HCT116 (cell line): ENCODE measurements around the gene ARF1. TPM values are rescaled to one million over a fixed set of nuclear protein-coding genes. Genes with fewer than 3 reads are reported as not detected.

Source experiments
- ATAC-seq: fragments of 200-7000 bp; cut with Tn5 transposase; 2 replicates; pipeline ENCODE4 v1.9.1; 2020; ENCODE audit warnings: mild to moderate bottlenecking, moderate library complexity
- BruUV-seq: library from RNA; stranded (reverse); fragments of 400-500 nt; replicated peaks from 2 replicates; lab custom pipeline; 2021; lab: Mats Ljungman, UMichigan
- CTCF ChIA-PET: fragments of 300-600 bp; sonication (Branson Sonifier 250); formaldehyde crosslinking; loops from one replicate; lab custom pipeline; 2021; ENCODE audit warnings: antibody characterized with exemption; lab: Charles Lee
- POLR2A ChIA-PET: fragments of 300-600, 350-600 bp; sonication (Branson Sonifier 250); formaldehyde crosslinking; loops from one replicate; lab custom pipeline; 2021; ENCODE audit warnings: antibody characterized with exemption; lab: Charles Lee
- RAD21 ChIA-PET, 2 experiments: fragments of 300-600 bp; sonication (Branson Sonifier 250); formaldehyde crosslinking; loops; one replicate each; lab custom pipeline; 2023; ENCODE audit warnings: low total read pairs in 2 of 2; ENCODE audit not compliant: uncharacterized antibody in 2 of 2, unreplicated experiment in 2 of 2, low non-redundant PET in 1 of 2; lab: Charles Lee
- DNase-seq: peaks from one replicate; pipeline ENCODE4 v3.0.0-alpha.2; 2010; ENCODE audit warnings: low read depth, low spot score
- H2AFZ ChIP-seq: fragments of 200-600 bp; shearing (Covaris generic), sonication (generic); 2 replicates; pipeline ENCODE4 v1.6.1; 2017; ENCODE audit warnings: low read depth, mixed run types, mixed read lengths, antibody characterized with exemption, low read length; ENCODE audit not compliant: poor library complexity, severe bottlenecking
- H3K27ac ChIP-seq: 2 replicates; pipeline ENCODE4 v1.5.1; 2012; ENCODE audit warnings: low read depth, low read length
- H3K27me3 ChIP-seq: fragments of 200-600 bp; sonication (generic); 2 replicates; pipeline ENCODE4 v1.6.1; 2016; ENCODE audit warnings: mixed run types, low read length, mixed read lengths; ENCODE audit not compliant: insufficient read depth
- H3K36me3 ChIP-seq, 2 experiments: fragments of 200-500 bp in 1 of 2; fragments of 200-600 bp in 1 of 2; sonication (Bioruptor generic) in 1 of 2; sonication (generic) in 1 of 2; 2 replicates each; pipeline versions ENCODE4 v1.5.1 to v1.6.1; 2014 to 2016; ENCODE audit warnings: low read length in 2 of 2, inconsistent platforms in 1 of 2, mixed read lengths in 1 of 2, mixed run types in 1 of 2; ENCODE audit not compliant: insufficient read depth in 2 of 2, control insufficient read depth in 1 of 2
- H3K4me1 ChIP-seq, 2 experiments: fragments of 200-600 bp in 1 of 2; sonication (generic) in 1 of 2; 2 replicates each; pipeline versions ENCODE4 v1.5.1 to v1.6.1; 2012 to 2017; ENCODE audit warnings: low read length in 2 of 2, inconsistent platforms in 1 of 2, mild to moderate bottlenecking in 1 of 2, mixed read lengths in 1 of 2, mixed run types in 1 of 2, moderate library complexity in 1 of 2; ENCODE audit not compliant: insufficient read depth in 2 of 2, control insufficient read depth in 1 of 2
- H3K4me2 ChIP-seq: fragments of 200-600 bp; sonication (generic); 2 replicates; pipeline ENCODE4 v1.6.1; 2017; ENCODE audit warnings: mixed run types, low read length, mixed read lengths
- H3K4me3 ChIP-seq, 2 experiments: fragments of 200-600 bp in 1 of 2; sonication (generic) in 1 of 2; replicated peaks in 1 of 2; 2 replicates each; pipeline ENCODE4 v1.5.1; 2011 to 2016; ENCODE audit warnings: low read length in 2 of 2, control low read depth in 1 of 2, low read depth in 1 of 2, mild to moderate bottlenecking in 1 of 2, mixed read lengths in 1 of 2, mixed run types in 1 of 2
- H3K79me2 ChIP-seq: fragments of 200-600 bp; sonication (generic); 2 replicates; pipeline ENCODE4 v1.6.1; 2017; ENCODE audit warnings: mild to moderate bottlenecking, mixed run types, low read length, moderate library complexity, mixed read lengths; ENCODE audit not compliant: insufficient read depth
- H3K9ac ChIP-seq: fragments of 200-600 bp; sonication (generic); 2 replicates; pipeline ENCODE4 v1.6.1; 2016; ENCODE audit warnings: low read length, mixed read lengths
- H3K9me2 ChIP-seq: fragments of 200-600 bp; sonication (generic), shearing (Covaris generic); 2 replicates; pipeline ENCODE4 v1.6.1; 2017; ENCODE audit warnings: mixed run types, mild to moderate bottlenecking, moderate library complexity; ENCODE audit not compliant: insufficient read depth
- H3K9me3 ChIP-seq, 2 experiments: fragments of 200-500 bp in 1 of 2; fragments of 200-600 bp in 1 of 2; sonication (Bioruptor generic) in 1 of 2; sonication (generic) in 1 of 2; 2 replicates each; pipeline ENCODE4 v1.6.1; 2014 to 2017; ENCODE audit warnings: low read length in 2 of 2, mixed read lengths in 2 of 2, inconsistent platforms in 1 of 2, low read depth in 1 of 2, mild to moderate bottlenecking in 1 of 2, mixed run types in 1 of 2, moderate library complexity in 1 of 2; ENCODE audit not compliant: control insufficient read depth in 1 of 2, insufficient read depth in 1 of 2
- H4K20me1 ChIP-seq: fragments of 200-600 bp; sonication (generic), shearing (Covaris generic); 2 replicates; pipeline ENCODE4 v1.6.1; 2017; ENCODE audit warnings: mixed run types, mild to moderate bottlenecking, moderate library complexity; ENCODE audit not compliant: insufficient read depth
- CBX3 ChIP-seq: IDR thresholded peaks from 2 replicates; pipeline ENCODE4 v1.6.1; 2012; ENCODE audit warnings: low read depth
- CEBPB ChIP-seq: IDR thresholded peaks from 2 replicates; pipeline ENCODE4 v1.6.1; 2012; ENCODE audit warnings: low read depth
- EGR1 ChIP-seq: IDR thresholded peaks from 2 replicates; pipeline ENCODE4 v1.6.1; 2012; ENCODE audit warnings: low read depth
- ELF1 ChIP-seq: IDR thresholded peaks from 2 replicates; pipeline ENCODE4 v1.6.1; 2012; ENCODE audit warnings: low read depth, borderline replicate concordance
- EZH2 ChIP-seq: fragments of 200-600 bp; sonication (generic); IDR thresholded peaks from 2 replicates; pipeline ENCODE4 v1.6.1; 2017; ENCODE audit warnings: antibody characterized with exemption, mixed run types
- EZH2phosphoT487 ChIP-seq: fragments of 200-600 bp; IDR thresholded peaks from 2 replicates; pipeline ENCODE4 v1.6.1; 2018; ENCODE audit warnings: antibody characterized with exemption, borderline replicate concordance
- FOSL1 ChIP-seq: IDR thresholded peaks from 2 replicates; pipeline ENCODE4 v1.6.1; 2012; ENCODE audit warnings: low read depth
- JUND ChIP-seq: IDR thresholded peaks from 2 replicates; pipeline ENCODE4 v1.6.1; 2012
- POLR2A ChIP-seq: IDR thresholded peaks from 2 replicates; pipeline ENCODE4 v1.7.0; 2011; ENCODE audit warnings: borderline replicate concordance; ENCODE audit not compliant: insufficient read depth, insufficient read length; ENCODE audit errors: extremely low read depth
- POLR2AphosphoS5 ChIP-seq: IDR thresholded peaks from 2 replicates; pipeline ENCODE4 v1.6.1; 2011; ENCODE audit warnings: mild to moderate bottlenecking, low read depth, low read length, moderate library complexity
- RAD21 ChIP-seq: IDR thresholded peaks from 2 replicates; pipeline ENCODE4 v1.6.1; 2012; ENCODE audit warnings: low read depth, mild to moderate bottlenecking
- SIN3A ChIP-seq: IDR thresholded peaks from 2 replicates; pipeline ENCODE4 v1.6.1; 2012; ENCODE audit warnings: low read depth
- SP1 ChIP-seq: IDR thresholded peaks from 2 replicates; pipeline ENCODE4 v1.6.1; 2012; ENCODE audit warnings: low read depth
- TCF7L2 ChIP-seq: IDR thresholded peaks from 2 replicates; pipeline ENCODE4 v1.7.0; 2011; ENCODE audit warnings: borderline replicate concordance, inconsistent platforms; ENCODE audit not compliant: insufficient read depth, insufficient read length; ENCODE audit errors: extremely low read depth
- YY1 ChIP-seq: IDR thresholded peaks from 2 replicates; pipeline ENCODE4 v1.6.1; 2011; ENCODE audit warnings: low read length, low read depth, moderate library complexity, mild to moderate bottlenecking; ENCODE audit not compliant: insufficient replicate concordance; ENCODE audit errors: extremely low read depth
- ZFX ChIP-seq: fragments of 450-650 bp; IDR thresholded peaks from 2 replicates; pipeline ENCODE4 v1.6.1; 2017
- ZNF274 ChIP-seq: fragments of 200-500 bp; sonication (Bioruptor generic); IDR thresholded peaks from 2 replicates; pipeline ENCODE4 v1.6.1; 2014; ENCODE audit warnings: mild to moderate bottlenecking, low read depth, low read length, inconsistent platforms
- intact Hi-C: fragments of 100-400 bp; cut with micrococcal nuclease; formaldehyde crosslinking; loops from 2 replicates; pipeline ENCODE4 v1.10.0; 2022
- total RNA-seq: library from RNA; stranded (reverse); gene quantifications from one replicate; pipeline ENCODE4 v1.2.1, GENCODE V29; 2021; ENCODE audit not compliant: unreplicated experiment
- TF ChIP-seq, protein P1 (sequence below): IDR thresholded peaks from 2 replicates; pipeline ENCODE4 v1.6.1; 2012
- TF ChIP-seq, protein P2 (sequence below): IDR thresholded peaks from 2 replicates; pipeline ENCODE4 v1.6.1; 2012
- TF ChIP-seq, protein P3 (sequence below): IDR thresholded peaks from 2 replicates; pipeline ENCODE4 v1.6.1; 2011; ENCODE audit warnings: mild to moderate bottlenecking, low read length, moderate library complexity; ENCODE audit not compliant: insufficient replicate concordance; ENCODE audit errors: extremely low read depth

ARF1 gene
- total RNA-seq, 1 experiment from 2014 or later: 394 TPM

DNA sequence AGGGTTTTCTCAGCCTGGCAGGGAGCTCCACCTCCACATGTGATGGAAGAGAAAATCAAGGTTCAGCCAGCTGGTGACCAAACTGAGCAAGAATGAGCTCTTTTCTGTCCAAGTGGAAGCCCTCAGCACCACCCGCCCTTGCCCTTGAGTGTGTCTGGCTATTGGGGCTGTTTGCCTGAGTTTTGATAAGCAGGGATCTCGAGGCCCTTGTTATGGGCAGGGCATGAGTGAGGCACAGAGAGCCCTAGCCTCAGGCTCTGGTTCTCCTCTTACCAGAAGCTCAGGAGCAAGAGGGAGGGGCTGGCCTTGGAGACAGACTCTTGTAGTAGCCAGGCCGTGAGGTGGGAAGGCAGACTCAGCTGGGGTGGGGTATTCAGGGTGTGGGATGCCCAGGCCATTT lies 37.5 kb upstream of the ARF1 start:
- Histone ChIP-seq H3K4me3 (no peak overlapping the region), H3K9me3 (no peaks in the 10 kb centered on the region), H4K20me1 (no peaks in the 10 kb centered on the region), H2AFZ (no peak overlapping the region), H3K4me2 (no peak overlapping the region), H3K27me3 (0 out of 2 replicates have a peak, but pooled peaks cover 5% of the 10 kb centered on the region), H3K79me2 (no peaks in the 10 kb centered on the region), H3K36me3 (no peaks in the 10 kb centered on the region), H3K9me2 (no peaks in the 10 kb centered on the region), H3K9ac (no peak overlapping the region), H3K4me1 (no peaks in the 10 kb centered on the region), H3K27ac (no peak overlapping the region)
- intact Hi-C loops: no loop called here
- ChIA-PET RAD21 (no interaction called here), CTCF (no interaction called here), POLR2A (no interaction called here)
- TF ChIP-seq CBX3 (no peak), POLR2A (no peak), FOSL1 (no peak), ZFX (no peak), SIN3A (no peak), ELF1 (no peak), RAD21 (no peak), SP1 (no peak), EGR1 (no peak), YY1 (no peak), JUND (no peak), EZH2 (no peak), EZH2phosphoT487 (no peak)
- TF ChIP-seq, protein P1, sequence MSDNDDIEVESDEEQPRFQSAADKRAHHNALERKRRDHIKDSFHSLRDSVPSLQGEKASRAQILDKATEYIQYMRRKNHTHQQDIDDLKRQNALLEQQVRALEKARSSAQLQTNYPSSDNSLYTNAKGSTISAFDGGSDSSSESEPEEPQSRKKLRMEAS: no peak
- DNase-seq (no peak), ATAC-seq (no peak)
- BruUV-seq: no TSS peak

DNA sequence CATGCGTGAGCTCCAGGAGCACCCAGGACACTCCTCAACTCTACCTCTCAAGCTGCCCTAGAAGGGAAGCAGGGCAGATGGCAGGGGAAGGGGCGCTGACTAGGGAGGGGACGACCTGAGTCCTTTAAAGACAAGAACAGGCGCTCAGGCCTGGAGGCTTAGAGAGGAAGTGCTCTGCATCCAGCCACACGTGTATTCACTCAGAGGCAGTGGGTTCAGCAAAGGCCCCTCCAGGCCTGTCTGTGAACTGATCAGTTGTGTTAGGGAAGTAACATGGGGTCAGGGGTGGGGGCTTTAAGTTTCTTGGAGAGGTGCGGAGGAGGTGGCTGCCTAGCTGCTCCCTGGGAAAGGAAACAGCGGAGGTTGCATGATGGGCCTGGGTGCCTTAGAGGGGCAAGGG lies 37.1 kb upstream of the ARF1 start:
- ChIA-PET RAD21 (no interaction called here), CTCF (no interaction called here), POLR2A (no interaction called here)
- intact Hi-C loops: no loop called here
- Histone ChIP-seq H3K4me2 (no peak overlapping the region), H3K4me1 (no peaks in the 10 kb centered on the region), H3K9me2 (no peaks in the 10 kb centered on the region), H3K4me3 (no peak overlapping the region), H4K20me1 (no peaks in the 10 kb centered on the region), H3K79me2 (no peaks in the 10 kb centered on the region), H3K9ac (no peak overlapping the region), H3K9me3 (no peaks in the 10 kb centered on the region), H3K27me3 (0 out of 2 replicates have a peak, but pooled peaks cover 5% of the 10 kb centered on the region)
- ATAC-seq (no peak), DNase-seq (no peak)
- TF ChIP-seq SP1: no peak
- TF ChIP-seq ELF1: no peak
- TF ChIP-seq, protein P2, sequence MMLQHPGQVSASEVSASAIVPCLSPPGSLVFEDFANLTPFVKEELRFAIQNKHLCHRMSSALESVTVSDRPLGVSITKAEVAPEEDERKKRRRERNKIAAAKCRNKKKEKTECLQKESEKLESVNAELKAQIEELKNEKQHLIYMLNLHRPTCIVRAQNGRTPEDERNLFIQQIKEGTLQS: no peak
- TF ChIP-seq EGR1: no peak
- TF ChIP-seq ZNF274: no peak
- TF ChIP-seq EZH2: no peak
- TF ChIP-seq RAD21: no peak
- no peak for TF ChIP-seq JUND
- TF ChIP-seq, protein P3, sequence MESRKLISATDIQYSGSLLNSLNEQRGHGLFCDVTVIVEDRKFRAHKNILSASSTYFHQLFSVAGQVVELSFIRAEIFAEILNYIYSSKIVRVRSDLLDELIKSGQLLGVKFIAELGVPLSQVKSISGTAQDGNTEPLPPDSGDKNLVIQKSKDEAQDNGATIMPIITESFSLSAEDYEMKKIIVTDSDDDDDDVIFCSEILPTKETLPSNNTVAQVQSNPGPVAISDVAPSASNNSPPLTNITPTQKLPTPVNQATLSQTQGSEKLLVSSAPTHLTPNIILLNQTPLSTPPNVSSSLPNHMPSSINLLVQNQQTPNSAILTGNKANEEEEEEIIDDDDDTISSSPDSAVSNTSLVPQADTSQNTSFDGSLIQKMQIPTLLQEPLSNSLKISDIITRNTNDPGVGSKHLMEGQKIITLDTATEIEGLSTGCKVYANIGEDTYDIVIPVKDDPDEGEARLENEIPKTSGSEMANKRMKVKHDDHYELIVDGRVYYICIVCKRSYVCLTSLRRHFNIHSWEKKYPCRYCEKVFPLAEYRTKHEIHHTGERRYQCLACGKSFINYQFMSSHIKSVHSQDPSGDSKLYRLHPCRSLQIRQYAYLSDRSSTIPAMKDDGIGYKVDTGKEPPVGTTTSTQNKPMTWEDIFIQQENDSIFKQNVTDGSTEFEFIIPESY: no peak
- TF ChIP-seq FOSL1: no peak
- TF ChIP-seq, protein P1: no peak
- no peak for TF ChIP-seq ZFX
- no peak for TF ChIP-seq CBX3
- TF ChIP-seq POLR2A: no peak
- no peak for TF ChIP-seq POLR2AphosphoS5
- TF ChIP-seq EZH2phosphoT487: no peak
- no peak for TF ChIP-seq YY1
- no peak for TF ChIP-seq CEBPB
- TF ChIP-seq TCF7L2: no peak
- TF ChIP-seq, all 23 proteins: peak for 0
- H3K27ac ChIP-seq: no peak overlapping the region
- no peak overlapping the region for H2AFZ ChIP-seq
- BruUV-seq: no TSS peak
- no peaks in the 10 kb centered on the region for H3K36me3 ChIP-seq
